T-helper 2 cell (primary cell): ENCODE data around the gene PRDM1.
A peak's percentile ranks its signal among the peaks of the same experiment; 100 is the strongest.
"Not testable (repeated sequence)": the region's sequence is repeated elsewhere in the genome, so short reads cannot be mapped to it uniquely, and the experiment has no call there.

ENCODE experiments used
- DNase-seq, 5 experiments: peaks; one replicate each; pipeline versions ENCODE4 v3.0.0 to v3.0.0-alpha.2; 2012 to 2022

The PRDM1 gene

GRCh38 chr6:106142876-106143431 is 56.8 kb downstream of the PRDM1 start:
- DNase-seq = no peak

- no peak for DNase-seq
Measured at GRCh38 chr6:106143665-106144064, 57.5 kb downstream of the PRDM1 start.

- DNase-seq = no peak
Measured at GRCh38 chr6:106145144-106145543, 59.0 kb downstream of the PRDM1 start.

- peak in 1 of 5 experiments; percentile 41 for DNase-seq
Measured at GRCh38 chr6:106145741-106146227, 59.6 kb downstream of the PRDM1 start.

- DNase-seq = no peak
Measured at GRCh38 chr6:106146852-106147351, 60.8 kb downstream of the PRDM1 start.

- no peak for DNase-seq
Measured at GRCh38 chr6:106147476-106147875, 61.3 kb downstream of the PRDM1 start.

- peak in 2 of 5 experiments; percentile 38 to 84 for DNase-seq
Measured at GRCh38 chr6:106149472-106150069, 63.4 kb downstream of the PRDM1 start.

GRCh38 chr6:106152476-106152875 is 66.3 kb downstream of the PRDM1 start:
- not testable (repeated sequence) for DNase-seq

- no peak for DNase-seq
Measured at GRCh38 chr6:106152952-106153351, 66.8 kb downstream of the PRDM1 start.

GRCh38 chr6:106154326-106154725 is 68.2 kb downstream of the PRDM1 start:
- DNase-seq = no peak

GRCh38 chr6:106155219-106155830 is 69.2 kb downstream of the PRDM1 start:
- no peak for DNase-seq

GRCh38 chr6:106156413-106156812 is 70.3 kb downstream of the PRDM1 start:
- no peak for DNase-seq

GRCh38 chr6:106156863-106157262 is 70.7 kb downstream of the PRDM1 start:
- DNase-seq = no peak

GRCh38 chr6:106158816-106159215 is 72.7 kb downstream of the PRDM1 start:
- DNase-seq = no peak
